ENCODE results near the gene ABCA2.

GRCh38 chr9:137062384-137062783, 34.3 kb upstream of the ABCA2 start:
- no peak for TF ChIP-seq CTCF (IDR thresholded peaks at IDR 0.05)
- TF ChIP-seq TCF7L2 (IDR thresholded peaks at IDR 0.05; ENCODE audit: low read depth, low read length) = no peak
- TF ChIP-seq POLR2AphosphoS5 (IDR thresholded peaks at IDR 0.05; ENCODE audit: low read depth, low read length) = no peak
